ENCODE results near the gene CELF1. TPM values are rescaled to one million over a fixed set of nuclear protein-coding genes. Genes with fewer than 3 reads are reported as not detected.

The CELF1 gene
- polyA plus RNA-seq, 1 of the 3 experiments (the other 2 are of a cell fraction) = 47.5 TPM

DNA sequence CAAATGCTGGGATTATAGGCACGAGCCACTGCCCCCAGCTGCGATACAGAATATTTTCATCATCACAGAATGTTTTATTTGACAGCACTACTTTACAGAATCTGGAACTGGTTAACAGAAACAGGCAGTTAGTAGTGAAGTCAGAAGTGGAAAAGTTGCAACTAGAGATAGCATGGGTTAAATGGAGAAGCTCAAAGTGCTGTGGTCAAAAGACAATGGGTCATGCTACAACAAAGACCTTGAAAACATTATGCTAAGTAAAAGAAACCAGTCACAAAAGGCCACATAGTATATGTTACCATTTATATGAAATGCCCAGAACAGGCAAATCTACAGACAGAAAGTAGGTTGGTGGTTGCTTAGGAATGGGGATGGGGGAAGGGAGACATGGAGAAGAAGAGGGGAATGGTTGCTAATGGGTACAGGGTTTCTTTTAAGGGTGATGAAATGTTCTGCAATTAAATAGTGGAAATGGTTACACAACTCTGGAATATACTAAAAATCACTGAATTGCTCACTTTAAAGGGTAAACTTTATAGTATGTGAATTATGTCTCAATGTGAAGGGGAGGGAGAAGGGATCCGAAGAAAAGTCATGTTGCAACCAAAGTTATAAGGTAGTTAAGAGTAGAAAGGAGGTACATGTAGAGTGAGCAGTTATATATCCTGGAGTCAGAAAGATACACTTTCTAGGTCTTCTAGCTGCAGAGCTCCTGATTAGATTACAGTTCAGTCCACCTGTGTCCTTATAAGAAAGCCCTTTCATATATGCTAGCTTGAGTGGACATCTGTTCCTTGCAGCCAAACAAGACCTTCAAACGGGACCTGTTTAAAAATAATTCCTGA is 57.7 kb downstream of the CELF1 start (continued):
- TF ChIP-seq, protein P1, sequence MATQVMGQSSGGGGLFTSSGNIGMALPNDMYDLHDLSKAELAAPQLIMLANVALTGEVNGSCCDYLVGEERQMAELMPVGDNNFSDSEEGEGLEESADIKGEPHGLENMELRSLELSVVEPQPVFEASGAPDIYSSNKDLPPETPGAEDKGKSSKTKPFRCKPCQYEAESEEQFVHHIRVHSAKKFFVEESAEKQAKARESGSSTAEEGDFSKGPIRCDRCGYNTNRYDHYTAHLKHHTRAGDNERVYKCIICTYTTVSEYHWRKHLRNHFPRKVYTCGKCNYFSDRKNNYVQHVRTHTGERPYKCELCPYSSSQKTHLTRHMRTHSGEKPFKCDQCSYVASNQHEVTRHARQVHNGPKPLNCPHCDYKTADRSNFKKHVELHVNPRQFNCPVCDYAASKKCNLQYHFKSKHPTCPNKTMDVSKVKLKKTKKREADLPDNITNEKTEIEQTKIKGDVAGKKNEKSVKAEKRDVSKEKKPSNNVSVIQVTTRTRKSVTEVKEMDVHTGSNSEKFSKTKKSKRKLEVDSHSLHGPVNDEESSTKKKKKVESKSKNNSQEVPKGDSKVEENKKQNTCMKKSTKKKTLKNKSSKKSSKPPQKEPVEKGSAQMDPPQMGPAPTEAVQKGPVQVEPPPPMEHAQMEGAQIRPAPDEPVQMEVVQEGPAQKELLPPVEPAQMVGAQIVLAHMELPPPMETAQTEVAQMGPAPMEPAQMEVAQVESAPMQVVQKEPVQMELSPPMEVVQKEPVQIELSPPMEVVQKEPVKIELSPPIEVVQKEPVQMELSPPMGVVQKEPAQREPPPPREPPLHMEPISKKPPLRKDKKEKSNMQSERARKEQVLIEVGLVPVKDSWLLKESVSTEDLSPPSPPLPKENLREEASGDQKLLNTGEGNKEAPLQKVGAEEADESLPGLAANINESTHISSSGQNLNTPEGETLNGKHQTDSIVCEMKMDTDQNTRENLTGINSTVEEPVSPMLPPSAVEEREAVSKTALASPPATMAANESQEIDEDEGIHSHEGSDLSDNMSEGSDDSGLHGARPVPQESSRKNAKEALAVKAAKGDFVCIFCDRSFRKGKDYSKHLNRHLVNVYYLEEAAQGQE (IDR thresholded peaks at IDR 0.05; ENCODE audit: low read depth, low read length) = no peak
- TF ChIP-seq RXRA (IDR thresholded peaks at IDR 0.05; ENCODE audit: borderline replicate concordance, low read depth) = no peak
- TF ChIP-seq CHD2 (IDR thresholded peaks at IDR 0.05; ENCODE audit: low read length, partially characterized antibody) = no peak

DNA sequence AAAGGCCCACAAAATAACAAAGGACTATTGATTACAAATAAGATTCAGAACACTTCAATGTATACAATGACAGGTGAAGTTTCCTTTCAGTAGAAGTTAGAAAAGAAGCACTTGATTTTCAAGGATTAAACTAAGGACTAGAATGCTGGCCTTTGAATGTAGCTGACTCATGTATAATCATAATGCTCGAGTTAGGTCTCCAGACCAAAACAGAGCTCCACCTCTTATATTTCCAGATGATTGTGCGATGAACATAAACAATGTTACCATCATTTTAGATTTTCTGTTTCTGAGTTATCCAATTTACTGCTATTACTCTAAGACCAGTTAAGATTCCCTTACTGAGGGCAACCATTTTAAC is 63.6 kb downstream of the CELF1 start:
- Histone ChIP-seq H3F3A (replicated peaks; ENCODE audit: insufficient read depth) (peaks cover 11% of the 10 kb centered on the region), H3K4me1 (ENCODE audit: control insufficient read depth in 1 of 2, insufficient read depth in 2 of 2, low read depth in 1 of 2, low read length in 1 of 2) (peaks cover 0 to 5% of the 10 kb centered on the region in 2 experiments; a peak in 2 of 4 replicates), H3K9me3 (no peaks in the 10 kb centered on the region), H3K79me2 (ENCODE audit: insufficient read depth) (peaks cover 85% of the 10 kb centered on the region), H3K36me3 (replicated peaks in 1 of 2; ENCODE audit: control insufficient read depth in 1 of 2, insufficient read depth in 2 of 2, low read length in 1 of 2) (peaks cover 44 to 50% of the 10 kb centered on the region in 2 experiments), H3K9ac (no peak overlapping the region), H3K27me3 (ENCODE audit: insufficient read depth) (no peaks in the 10 kb centered on the region), H3K4me3 (ENCODE audit: low read depth in 2 of 2, low read length in 1 of 2) (no peak overlapping the region), H3K4me2 (no peak overlapping the region), H4K20me1 (ENCODE audit: insufficient read depth) (peaks cover 21% of the 10 kb centered on the region), H3K9me2 (no peaks in the 10 kb centered on the region), H2AFZ (ENCODE audit: low read depth) (no peak overlapping the region), H3K27ac (ENCODE audit: low read depth in 2 of 2, low read length in 1 of 2) (peak overlapping the region in 1 of 2 experiments; percentile 4; a peak in 2 of 4 replicates)
- ChIA-PET CTCF (no interaction called here), POLR2A (no interaction called here)
- TF ChIP-seq RCOR1 (IDR thresholded peaks at IDR 0.05; ENCODE audit: low read length) (no peak), GATA2 (CRISPR knock-in tag; IDR thresholded peaks at IDR 0.05) (no peak), NRF1 (IDR thresholded peaks at IDR 0.05; ENCODE audit: low read depth, low read length) (no peak), GABPA (IDR thresholded peaks at IDR 0.05; ENCODE audit: low read depth) (no peak), FOSL2 (IDR thresholded peaks at IDR 0.05; ENCODE audit: borderline replicate concordance, low read depth) (no peak), RFX5 (IDR thresholded peaks at IDR 0.05; ENCODE audit: low read length) (no peak), MXI1 (IDR thresholded peaks at IDR 0.05; ENCODE audit: low read depth, low read length) (no peak), RXRA (IDR thresholded peaks at IDR 0.05; ENCODE audit: borderline replicate concordance, low read depth) (no peak), JUND (IDR thresholded peaks at IDR 0.05) (no peak), EP300 (IDR thresholded peaks at IDR 0.05; ENCODE audit: borderline replicate concordance in 1 of 2, low read depth in 1 of 2, low read length in 1 of 2) (no peak), FOXM1 (IDR thresholded peaks at IDR 0.05; ENCODE audit: low read depth) (no peak), NFIC (IDR thresholded peaks at IDR 0.05; ENCODE audit: borderline replicate concordance) (no peak), FOXJ3 (CRISPR knock-in tag; IDR thresholded peaks at IDR 0.05) (no peak)
- TF ChIP-seq, protein P2, sequence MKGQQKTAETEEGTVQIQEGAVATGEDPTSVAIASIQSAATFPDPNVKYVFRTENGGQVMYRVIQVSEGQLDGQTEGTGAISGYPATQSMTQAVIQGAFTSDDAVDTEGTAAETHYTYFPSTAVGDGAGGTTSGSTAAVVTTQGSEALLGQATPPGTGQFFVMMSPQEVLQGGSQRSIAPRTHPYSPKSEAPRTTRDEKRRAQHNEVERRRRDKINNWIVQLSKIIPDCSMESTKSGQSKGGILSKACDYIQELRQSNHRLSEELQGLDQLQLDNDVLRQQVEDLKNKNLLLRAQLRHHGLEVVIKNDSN (IDR thresholded peaks at IDR 0.05; ENCODE audit: borderline replicate concordance, low read depth) = no peak
- 62% methylated on average over 2 of the region's 2 CpGs for WGBS (ENCODE audit: low lambda C conversion rate)
- no peak for DNase-seq
